H1 (cell line): ENCODE results near the gene NUP155. TPM values are rescaled to one million over a fixed set of nuclear protein-coding genes. Genes with fewer than 3 reads are reported as not detected.

ENCODE experiments used
- polyA plus RNA-seq, 7 experiments: library from polyadenylated mRNA; depleted of rRNA in 3 of 7; stranded (reverse) in 5 of 7; unstranded in 2 of 7; fragments of >200 nt in 5 of 7; fragments of 200-250 nt in 2 of 7; gene quantifications; 1 replicate in 5 of 7; 2 replicates in 1 of 7; 4 replicates in 1 of 7; pipeline versions ENCODE4 v1.2.1 to v1.2.3, GENCODE V29; 2011 to 2013; ENCODE audit warnings: missing spikeins in 2 of 7, mixed read lengths in 2 of 7
- small RNA-seq: library from polyadenylated mRNA; stranded (forward); fragments of <200 nt; extraction: miRNeasy Mini kit (QIAGEN cat#:217004); gene quantifications from one replicate; pipeline ENCODE3, GENCODE V24; 2013; ENCODE audit not compliant: insufficient read depth
- total RNA-seq: library from RNA; stranded (reverse); fragmentation: NEBNext Ultra II Directional; extraction: Animal tissue kit (Norgen Biotek cat#: 25700); gene quantifications from 2 replicates; pipeline ENCODE4 v1.2.1, GENCODE V29; 2021

Gene NUP155
- total and polyA plus RNA-seq, 2 of the 8 experiments (the other 6 are each of a cell fraction or from before 2014, with no cell fraction given) = 27.1 to 91.6 TPM

Small RNAs within 50 kb of the gene (small RNA-seq; reads per million reads assigned to genes)
- gene RNU7-75P = not detected

Other genes starting within 250 kb of the NUP155 start
- gene CPLANE1, start 121.7 kb downstream of the NUP155 start, total RNA-seq = 6.4 and 8.8 TPM in 2 replicates
- 0.91 and 2.2 TPM in 2 replicates for gene CPLANE1, start 121.7 kb downstream of the NUP155 start, polyA plus RNA-seq (2011; rRNA removed)
- gene WDR70, start 8.2 kb upstream of the NUP155 start, total RNA-seq = 37.4 and 38.4 TPM in 2 replicates
- 8.5 and 10.6 TPM in 2 replicates for gene WDR70, start 8.2 kb upstream of the NUP155 start, polyA plus RNA-seq (2011; rRNA removed)